ENCODE results near the gene MKRN2. TPM values are rescaled to one million over a fixed set of nuclear protein-coding genes. Genes with fewer than 3 reads are reported as not detected.

The MKRN2 gene
- polyA plus RNA-seq, 3 donors: 18.2 to 30.9 (median 29.6) TPM

DNA sequence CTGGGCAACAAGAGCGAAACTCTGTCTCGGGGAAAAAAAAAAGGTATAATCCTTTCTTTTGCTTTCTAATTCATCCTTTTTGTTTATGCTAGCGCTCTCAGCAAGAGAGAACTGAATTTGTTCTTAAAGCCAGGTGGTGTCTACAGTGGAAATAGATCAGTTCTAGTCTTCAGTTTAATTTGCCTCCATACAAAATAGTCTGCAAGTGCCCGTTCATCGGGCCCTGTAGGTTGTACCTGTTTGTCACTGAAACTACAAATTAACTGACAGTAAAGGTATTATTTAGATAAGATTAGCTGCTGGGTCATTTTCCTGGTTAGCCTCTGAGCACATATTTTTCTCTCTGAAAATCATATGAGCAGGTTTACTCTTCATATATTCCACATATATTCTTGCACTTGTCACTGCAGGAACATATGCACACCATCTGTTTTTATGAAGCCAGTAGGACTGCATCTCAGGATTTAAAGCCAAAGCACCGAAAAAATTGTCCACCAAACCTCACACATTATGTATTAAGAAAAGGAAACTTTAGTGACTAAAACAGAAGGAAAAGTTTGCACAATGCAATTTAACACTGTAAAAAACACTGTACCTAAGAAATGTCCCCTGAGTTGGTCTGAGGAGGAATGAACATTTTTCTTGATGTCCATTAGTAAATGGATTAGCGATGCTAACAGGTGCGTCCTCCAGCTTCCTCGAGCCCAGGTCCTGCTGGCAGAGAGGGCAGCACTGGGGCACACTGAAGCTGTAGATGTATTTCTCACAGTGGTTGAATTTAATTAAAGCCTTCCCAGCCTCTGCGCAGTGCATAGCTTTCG lies 12.0 kb upstream of the MKRN2 start:
- TF ChIP-seq, protein P1, sequence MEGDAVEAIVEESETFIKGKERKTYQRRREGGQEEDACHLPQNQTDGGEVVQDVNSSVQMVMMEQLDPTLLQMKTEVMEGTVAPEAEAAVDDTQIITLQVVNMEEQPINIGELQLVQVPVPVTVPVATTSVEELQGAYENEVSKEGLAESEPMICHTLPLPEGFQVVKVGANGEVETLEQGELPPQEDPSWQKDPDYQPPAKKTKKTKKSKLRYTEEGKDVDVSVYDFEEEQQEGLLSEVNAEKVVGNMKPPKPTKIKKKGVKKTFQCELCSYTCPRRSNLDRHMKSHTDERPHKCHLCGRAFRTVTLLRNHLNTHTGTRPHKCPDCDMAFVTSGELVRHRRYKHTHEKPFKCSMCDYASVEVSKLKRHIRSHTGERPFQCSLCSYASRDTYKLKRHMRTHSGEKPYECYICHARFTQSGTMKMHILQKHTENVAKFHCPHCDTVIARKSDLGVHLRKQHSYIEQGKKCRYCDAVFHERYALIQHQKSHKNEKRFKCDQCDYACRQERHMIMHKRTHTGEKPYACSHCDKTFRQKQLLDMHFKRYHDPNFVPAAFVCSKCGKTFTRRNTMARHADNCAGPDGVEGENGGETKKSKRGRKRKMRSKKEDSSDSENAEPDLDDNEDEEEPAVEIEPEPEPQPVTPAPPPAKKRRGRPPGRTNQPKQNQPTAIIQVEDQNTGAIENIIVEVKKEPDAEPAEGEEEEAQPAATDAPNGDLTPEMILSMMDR (IDR thresholded peaks at IDR 0.05): no peak
- H3K4me1 Mint-ChIP-seq: no peaks in the 10 kb centered on the region
- H3K9me3 Mint-ChIP-seq: no peaks in the 10 kb centered on the region
- no peak overlapping the region for H3K9ac ChIP-seq (ENCODE audit: insufficient read depth, low read length, poor library complexity, severe bottlenecking)
- peaks cover 0 to 3% of the 10 kb centered on the region in 2 donors for H3K36me3 Mint-ChIP-seq
- intact Hi-C loops (cut with micrococcal nuclease): no loop called here
- no peaks in the 10 kb centered on the region for H3K79me2 ChIP-seq (ENCODE audit: insufficient read depth, low read length)
- no peak overlapping the region for H2AFZ ChIP-seq (ENCODE audit: insufficient read depth, low read depth, low read length, poor library complexity, severe bottlenecking)
- H3K27me3 ChIP-seq (ENCODE audit: control insufficient read depth in 2 of 2, insufficient read depth in 2 of 2, low read length in 2 of 2): no peaks in the 10 kb centered on the region
- no peak overlapping the region for H3K4me2 ChIP-seq (replicated peaks; ENCODE audit: extremely low read depth, low read length, poor library complexity, severe bottlenecking)
- peaks cover 0 to 4% of the 10 kb centered on the region in 2 donors for H3K36me3 ChIP-seq (replicated peaks in 1 of 2; ENCODE audit: control insufficient read depth in 1 of 2, insufficient read depth in 2 of 2, low read length in 2 of 2)
- no peaks in the 10 kb centered on the region for H3K4me1 ChIP-seq (ENCODE audit: control insufficient read depth in 1 of 2, insufficient read depth in 2 of 2, low read length in 2 of 2)
- peaks cover 4 to 5% (median 4%) of the 10 kb centered on the region in 3 donors for H3K27me3 Mint-ChIP-seq (ENCODE audit: low read depth in 3 of 3)
- H3K9me3 ChIP-seq (replicated peaks in 1 of 2; ENCODE audit: control insufficient read depth in 1 of 2, insufficient read depth in 1 of 2, low read length in 2 of 2): no peaks in the 10 kb centered on the region
- no peak overlapping the region for H3K4me3 Mint-ChIP-seq
- no peak for DNase-seq
- H3K27ac Mint-ChIP-seq: no peak overlapping the region
- WGBS (ENCODE audit: insufficient coverage): 83% methylated on average over 3 of the region's 11 CpGs
- H4K20me1 ChIP-seq (ENCODE audit: insufficient read depth, low read length): no peaks in the 10 kb centered on the region
- H3K4me3 ChIP-seq (replicated peaks in 1 of 3; ENCODE audit: low read depth in 2 of 3, low read length in 3 of 3): no peak overlapping the region
- H3K27ac ChIP-seq (ENCODE audit: low read depth in 1 of 2, low read length in 2 of 2): no peak overlapping the region

DNA sequence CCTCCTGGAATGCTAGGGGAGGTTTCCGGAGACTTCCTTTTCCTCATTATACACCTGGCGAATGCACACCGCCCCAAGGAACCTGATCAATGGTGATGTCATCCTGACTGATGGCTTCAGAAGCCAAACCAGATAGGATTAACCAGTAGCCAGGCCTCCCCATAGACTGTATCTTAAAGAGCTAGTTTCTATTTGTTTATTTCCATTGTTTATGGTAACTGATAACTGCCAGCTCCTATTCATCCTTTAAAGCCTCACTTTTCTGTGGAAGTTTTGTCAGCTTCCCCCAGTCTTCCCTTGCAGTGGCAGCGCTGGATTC lies 11.5 kb upstream of the MKRN2 start, which contains the start of gene MKRN2OS:
TSS of gene MKRN2OS (minus strand) at position 27 of the 319 bp plus-strand sequence. CDS start 35 bp downstream, outside the sequence.
- H3K9me3 ChIP-seq (replicated peaks in 1 of 2; ENCODE audit: control insufficient read depth in 1 of 2, insufficient read depth in 1 of 2, low read length in 2 of 2): no peaks in the 10 kb centered on the region
- WGBS (ENCODE audit: insufficient coverage): no CpG with 5 or more reads among the region's 4 CpGs
- H4K20me1 ChIP-seq (ENCODE audit: insufficient read depth, low read length): no peaks in the 10 kb centered on the region
- no peaks in the 10 kb centered on the region for H3K36me3 ChIP-seq (replicated peaks in 1 of 2; ENCODE audit: control insufficient read depth in 1 of 2, insufficient read depth in 2 of 2, low read length in 2 of 2)
- TF ChIP-seq, protein P1 (IDR thresholded peaks at IDR 0.05): no peak
- H3K9me3 Mint-ChIP-seq: no peaks in the 10 kb centered on the region
- H3K27me3 Mint-ChIP-seq (ENCODE audit: low read depth in 3 of 3): peaks cover 4 to 8% (median 4%) of the 10 kb centered on the region in 3 donors
- no peak within 1 kb of the TSS for H3K27ac ChIP-seq (ENCODE audit: low read depth in 1 of 2, low read length in 2 of 2)
- no peak for DNase-seq
- H3K4me3 ChIP-seq (replicated peaks in 1 of 3; ENCODE audit: low read depth in 2 of 3, low read length in 3 of 3): no peak within 1 kb of the TSS
- H3K4me1 Mint-ChIP-seq: peaks cover 2% of the 10 kb centered on the region
- H3K9ac ChIP-seq (ENCODE audit: insufficient read depth, low read length, poor library complexity, severe bottlenecking): no peak within 1 kb of the TSS
- intact Hi-C loops (cut with micrococcal nuclease): no loop called here
- no peaks in the 10 kb centered on the region for H3K79me2 ChIP-seq (ENCODE audit: insufficient read depth, low read length)
- no peak within 1 kb of the TSS for H3K4me2 ChIP-seq (replicated peaks; ENCODE audit: extremely low read depth, low read length, poor library complexity, severe bottlenecking)
- peaks cover 0 to 3% of the 10 kb centered on the region in 2 donors for H3K36me3 Mint-ChIP-seq
- H3K4me3 Mint-ChIP-seq: no peak within 1 kb of the TSS
- no peak within 1 kb of the TSS for H2AFZ ChIP-seq (ENCODE audit: insufficient read depth, low read depth, low read length, poor library complexity, severe bottlenecking)
- H3K27ac Mint-ChIP-seq: no peak within 1 kb of the TSS
- no peaks in the 10 kb centered on the region for H3K4me1 ChIP-seq (ENCODE audit: control insufficient read depth in 1 of 2, insufficient read depth in 2 of 2, low read length in 2 of 2)
- no peaks in the 10 kb centered on the region for H3K27me3 ChIP-seq (ENCODE audit: control insufficient read depth in 2 of 2, insufficient read depth in 2 of 2, low read length in 2 of 2)
